HFF-Myc (cell line): ENCODE results near the gene NR2F1.

Experiments
- DNase-seq: peaks from one replicate; pipeline ENCODE4 v3.0.0-alpha.2; 2011; ENCODE audit warnings: low read depth; ENCODE audit errors: extremely low read depth
- H3K4me3 ChIP-seq: replicated peaks from 2 replicates; pipeline ENCODE4 v1.5.1; 2011; ENCODE audit warnings: low read depth, mild to moderate bottlenecking, control low read depth, low read length
- TF ChIP-seq, protein P1 (sequence below): IDR thresholded peaks from 2 replicates; pipeline ENCODE4 v1.5.1; 2012; ENCODE audit warnings: mild to moderate bottlenecking, low read depth, low read length, control low read depth; ENCODE audit errors: missing control alignments

Gene NR2F1

DNA sequence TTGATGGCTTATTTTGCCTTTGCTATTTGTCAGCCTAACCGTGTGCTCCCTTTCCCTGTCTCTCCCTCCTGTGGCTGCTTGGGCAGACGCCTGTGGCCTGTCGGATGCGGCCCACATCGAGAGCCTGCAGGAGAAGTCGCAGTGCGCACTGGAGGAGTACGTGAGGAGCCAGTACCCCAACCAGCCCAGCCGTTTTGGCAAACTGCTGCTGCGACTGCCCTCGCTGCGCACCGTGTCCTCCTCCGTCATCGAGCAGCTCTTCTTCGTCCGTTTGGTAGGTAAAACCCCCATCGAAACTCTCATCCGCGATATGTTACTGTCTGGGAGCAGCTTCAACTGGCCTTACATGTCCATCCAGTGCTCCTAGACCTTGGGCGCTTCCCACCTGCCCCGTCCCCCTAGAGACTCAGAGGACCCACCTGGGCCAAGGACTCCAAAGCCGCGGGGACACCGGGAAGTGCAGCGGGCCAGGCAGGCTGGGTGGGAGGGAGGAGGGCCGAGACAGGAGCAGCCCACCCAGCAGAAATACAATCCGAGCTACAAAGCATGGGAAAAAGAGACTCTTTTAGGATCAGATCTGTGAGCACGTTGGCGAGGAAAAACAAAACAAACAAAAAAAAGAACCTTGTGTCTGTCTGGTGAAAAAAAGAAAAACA, 10.6 kb downstream of the NR2F1 start:
- TF ChIP-seq, protein P1, sequence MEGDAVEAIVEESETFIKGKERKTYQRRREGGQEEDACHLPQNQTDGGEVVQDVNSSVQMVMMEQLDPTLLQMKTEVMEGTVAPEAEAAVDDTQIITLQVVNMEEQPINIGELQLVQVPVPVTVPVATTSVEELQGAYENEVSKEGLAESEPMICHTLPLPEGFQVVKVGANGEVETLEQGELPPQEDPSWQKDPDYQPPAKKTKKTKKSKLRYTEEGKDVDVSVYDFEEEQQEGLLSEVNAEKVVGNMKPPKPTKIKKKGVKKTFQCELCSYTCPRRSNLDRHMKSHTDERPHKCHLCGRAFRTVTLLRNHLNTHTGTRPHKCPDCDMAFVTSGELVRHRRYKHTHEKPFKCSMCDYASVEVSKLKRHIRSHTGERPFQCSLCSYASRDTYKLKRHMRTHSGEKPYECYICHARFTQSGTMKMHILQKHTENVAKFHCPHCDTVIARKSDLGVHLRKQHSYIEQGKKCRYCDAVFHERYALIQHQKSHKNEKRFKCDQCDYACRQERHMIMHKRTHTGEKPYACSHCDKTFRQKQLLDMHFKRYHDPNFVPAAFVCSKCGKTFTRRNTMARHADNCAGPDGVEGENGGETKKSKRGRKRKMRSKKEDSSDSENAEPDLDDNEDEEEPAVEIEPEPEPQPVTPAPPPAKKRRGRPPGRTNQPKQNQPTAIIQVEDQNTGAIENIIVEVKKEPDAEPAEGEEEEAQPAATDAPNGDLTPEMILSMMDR: no peak
- H3K4me3 ChIP-seq: no peak overlapping the region
- DNase-seq: no peak

DNA sequence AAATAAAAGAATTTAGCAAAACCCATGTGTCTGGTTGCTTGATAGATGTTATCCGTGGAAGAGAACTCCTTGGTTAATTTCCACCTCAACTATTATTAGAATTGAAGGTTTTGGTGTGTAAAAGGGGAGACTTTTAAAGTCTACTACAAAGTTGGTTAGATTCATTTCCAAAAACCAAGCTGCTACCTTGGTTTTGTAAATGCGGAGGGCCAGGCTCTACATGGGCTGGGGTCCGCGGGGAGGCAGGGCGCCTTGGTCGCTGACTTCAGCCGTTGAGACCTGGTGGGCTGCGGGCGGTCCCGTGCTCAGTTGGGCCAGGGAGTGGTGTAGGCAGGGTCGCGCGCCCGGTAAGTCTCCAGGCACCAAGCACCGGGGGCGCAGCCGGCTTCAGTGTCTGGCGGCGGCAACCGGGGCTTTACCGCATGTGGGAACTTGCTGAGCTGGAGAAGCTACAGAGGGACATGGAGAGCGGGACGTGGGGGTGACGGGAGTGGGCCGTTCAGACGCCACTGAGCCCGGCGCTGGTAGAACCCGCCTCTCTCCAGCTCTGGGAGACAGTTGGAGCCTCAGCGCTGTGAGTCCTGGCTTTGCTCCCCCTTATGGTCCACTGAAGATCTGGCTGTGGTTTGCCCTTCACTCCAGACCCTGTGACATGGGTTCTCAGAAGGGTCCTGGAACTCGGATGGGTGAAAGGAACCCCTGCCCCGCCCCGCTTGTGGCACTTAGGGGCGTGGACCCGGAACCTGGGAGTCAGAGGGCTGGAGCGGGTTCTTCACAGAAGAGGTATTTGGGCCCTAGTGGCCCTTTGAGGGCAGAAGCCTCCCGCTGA, 11.8 kb downstream of the NR2F1 start:
- TF ChIP-seq, protein P1: no peak
- DNase-seq: no peak

DNA sequence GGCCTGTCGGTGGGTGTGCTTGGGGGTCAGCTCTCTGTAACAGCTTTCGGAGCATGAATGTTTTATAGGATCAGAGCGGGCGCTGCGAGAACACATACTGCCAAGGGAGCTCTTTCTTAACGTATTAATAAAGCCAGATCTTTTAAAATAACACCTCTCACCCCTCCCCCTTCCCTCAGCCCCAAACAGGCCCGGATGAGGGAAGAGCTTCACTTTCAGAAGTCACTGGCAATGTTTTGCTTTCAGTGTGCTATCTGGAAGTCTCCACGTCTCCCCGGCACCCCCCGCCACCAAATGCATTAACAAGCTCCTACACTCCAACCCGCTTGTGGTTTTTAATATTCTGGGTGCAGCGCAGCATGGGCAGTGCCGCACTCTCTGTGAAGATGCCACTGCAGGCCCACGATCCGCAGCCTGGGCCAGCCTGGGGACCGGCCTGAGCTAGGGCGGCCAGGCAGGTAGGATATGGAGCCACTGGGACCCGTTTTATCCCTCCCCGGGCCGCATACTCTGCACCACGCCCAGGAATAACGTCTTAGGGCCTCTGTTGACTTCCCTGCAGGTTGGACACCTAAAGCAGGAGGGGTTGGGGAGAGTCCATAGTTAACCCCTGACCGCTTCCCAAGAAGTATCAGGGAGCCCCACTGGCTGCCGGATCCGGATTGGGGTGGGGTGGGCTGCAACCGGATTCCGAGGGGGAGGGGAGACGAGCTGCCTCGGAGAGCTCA, 12.6 kb downstream of the NR2F1 start:
- DNase-seq: no peak
- TF ChIP-seq, protein P1: no peak
- no peak overlapping the region for H3K4me3 ChIP-seq

More for the DNA sequence above, 11.8 kb downstream of the NR2F1 start:
- no peak overlapping the region for H3K4me3 ChIP-seq

DNA sequence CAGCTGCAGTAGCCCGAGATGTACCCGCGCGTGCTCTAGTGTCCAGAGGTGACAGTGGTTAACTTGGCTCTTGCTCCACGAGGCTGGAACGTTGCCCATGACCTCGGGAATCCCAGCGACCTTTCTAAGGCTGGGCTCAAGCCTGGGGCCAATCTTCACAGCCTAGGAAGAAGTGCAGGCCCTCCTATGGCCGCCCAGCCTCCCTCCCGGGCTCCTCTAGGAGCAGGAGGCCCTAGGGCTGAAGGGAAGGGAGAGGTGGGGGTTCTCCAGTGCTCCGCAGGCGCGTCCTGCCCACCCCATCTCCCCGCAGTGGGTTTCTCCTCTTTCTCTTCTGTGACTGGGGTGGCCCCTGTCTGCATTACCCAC, 13.3 kb downstream of the NR2F1 start:
- no peak for DNase-seq
- TF ChIP-seq, protein P1: no peak
- no peak overlapping the region for H3K4me3 ChIP-seq

DNA sequence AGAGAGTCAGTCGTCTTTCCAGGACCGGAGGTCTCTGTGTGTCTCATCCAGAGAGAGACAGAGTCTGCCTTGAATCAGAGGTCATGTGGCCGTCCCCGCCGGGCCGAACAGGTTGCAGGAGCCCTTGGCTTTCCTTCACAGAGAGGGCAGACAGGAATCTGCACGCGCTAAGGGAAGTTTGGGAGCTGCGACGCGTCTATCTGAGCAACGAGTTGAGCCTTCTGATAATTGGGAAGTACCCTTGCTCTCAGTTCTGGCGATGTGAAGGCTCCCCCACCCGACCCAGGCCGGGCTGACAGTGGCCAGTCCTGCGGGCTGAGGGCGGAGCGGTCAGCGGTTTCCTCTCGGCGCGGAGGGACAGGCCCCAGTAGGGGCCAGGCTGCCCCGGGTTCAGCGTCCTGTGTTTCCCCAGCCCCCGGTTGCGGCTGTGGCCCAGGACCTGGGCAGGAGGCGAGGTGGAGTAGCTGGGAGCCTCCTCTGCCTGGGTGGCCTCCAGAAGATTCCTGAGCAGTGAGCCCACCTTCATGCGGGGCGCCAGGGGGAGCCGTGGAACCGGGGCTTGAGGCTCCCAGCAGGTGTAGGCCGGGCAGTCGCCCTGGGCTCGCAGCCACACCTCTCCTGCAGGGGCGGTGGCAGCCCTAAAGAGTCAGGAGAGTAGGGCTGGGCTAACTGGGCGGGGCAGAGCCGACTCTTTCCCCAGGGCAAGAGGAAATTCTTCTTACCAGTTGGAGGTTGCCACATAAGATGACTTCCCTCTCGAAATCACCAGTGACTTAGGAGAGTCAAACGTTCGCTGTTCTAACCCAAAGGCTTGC, 13.9 kb downstream of the NR2F1 start:
- no peak overlapping the region for H3K4me3 ChIP-seq
- no peak for DNase-seq
- TF ChIP-seq, protein P1: no peak

DNA sequence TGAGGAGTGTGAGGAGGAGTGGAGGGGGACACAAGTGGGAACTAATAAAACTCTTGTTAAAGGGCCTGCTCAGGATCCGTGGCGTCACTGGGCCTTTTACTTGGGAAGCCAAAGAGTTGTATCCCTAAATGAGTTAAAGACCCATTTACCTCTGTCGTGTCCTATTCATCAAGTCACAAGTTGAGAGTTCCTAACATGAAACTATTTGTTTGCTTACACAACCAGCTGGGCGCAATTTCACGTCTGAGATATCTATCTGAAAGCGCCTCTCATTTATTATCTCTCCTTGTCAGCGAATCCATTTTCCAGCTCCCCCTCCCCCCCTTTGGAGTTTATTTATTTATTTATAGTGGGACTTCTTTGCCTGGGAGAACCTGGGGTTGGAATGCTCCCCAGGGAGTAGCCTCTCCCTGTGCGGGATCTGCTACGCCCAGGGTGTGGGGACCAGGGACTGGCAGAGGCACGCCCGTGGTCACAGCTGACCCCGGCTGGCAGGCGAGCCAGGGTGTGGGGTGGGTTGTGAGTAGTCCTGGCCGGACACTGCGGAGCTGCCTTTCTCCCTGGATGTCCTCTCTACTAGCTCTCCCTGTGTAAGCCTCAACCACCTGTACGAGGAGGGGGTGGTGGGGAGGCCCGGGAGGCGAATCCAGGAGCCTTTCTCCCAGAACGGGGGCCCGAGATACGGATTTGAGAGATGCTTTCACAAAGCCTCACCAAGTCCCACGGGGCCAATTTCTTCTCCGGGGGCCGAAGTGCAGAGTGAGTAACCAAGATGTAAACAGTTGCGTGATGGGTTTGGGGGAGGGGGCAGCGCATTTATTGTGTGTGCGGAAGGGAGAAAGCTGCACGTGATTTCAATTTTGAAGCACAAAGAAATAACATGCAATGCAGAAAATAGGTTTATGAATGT, 15.3 kb downstream of the NR2F1 start:
- TF ChIP-seq, protein P1: no peak
- no peak for DNase-seq

More for the DNA sequence above, 15.3 kb downstream of the NR2F1 start:
- H3K4me3 ChIP-seq: no peak overlapping the region
